ENCODE measurements around the gene KDSR. TPM values are rescaled to one million over a fixed set of nuclear protein-coding genes. Genes with fewer than 3 reads are reported as not detected.

Gene KDSR
- polyA plus RNA-seq, 3 donors: 9.6 to 38.5 (median 29.9) TPM

DNA sequence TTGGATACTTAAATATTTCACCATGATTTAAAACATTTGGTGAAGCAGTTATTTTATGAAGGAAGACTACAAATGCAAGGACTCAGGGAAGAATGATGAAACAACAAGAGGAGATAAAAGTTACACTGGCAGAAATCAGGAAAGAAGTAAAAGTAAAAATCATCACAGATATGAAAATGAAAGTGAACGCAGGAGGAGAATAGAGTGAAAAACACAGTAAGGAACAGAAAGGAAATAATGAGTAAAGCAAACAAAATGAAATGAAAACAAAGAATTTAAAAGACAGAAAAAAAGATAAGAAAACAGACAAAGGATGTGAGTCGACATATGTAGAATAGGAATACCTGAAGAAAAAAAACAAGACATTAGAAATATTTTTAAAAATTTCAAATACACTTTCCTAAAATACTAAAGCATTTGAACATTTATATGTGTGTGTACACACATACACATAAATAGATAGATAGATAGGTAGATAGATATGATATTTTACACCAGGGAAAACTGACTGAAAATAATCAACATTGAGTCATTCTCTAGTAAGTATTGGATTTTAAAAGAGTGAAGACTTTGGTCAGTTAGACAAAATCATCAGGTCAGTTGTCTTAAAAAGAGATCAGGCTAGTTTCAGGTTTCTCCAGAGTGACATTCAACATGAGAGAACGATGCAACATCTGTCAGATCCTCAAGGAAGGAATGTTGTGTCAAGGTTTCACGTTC is 12.1 kb upstream of the KDSR start:
- 86% methylated on average over 1 of the region's 4 CpGs for WGBS (ENCODE audit: insufficient coverage)
- H3K4me3 Mint-ChIP-seq: peak overlapping the region in 1 of 2 donors; percentile 64
- Histone ChIP-seq H3K9me3 (replicated peaks in 1 of 2; ENCODE audit: control insufficient read depth in 1 of 2, insufficient read depth in 1 of 2, low read length in 2 of 2) (peaks cover 7 to 8% of the 10 kb centered on the region in 2 donors), H3K4me2 (replicated peaks; ENCODE audit: extremely low read depth, low read length, poor library complexity, severe bottlenecking) (no peak overlapping the region), H3K36me3 (replicated peaks in 1 of 2; ENCODE audit: control insufficient read depth in 1 of 2, insufficient read depth in 2 of 2, low read length in 2 of 2) (no peaks in the 10 kb centered on the region), H2AFZ (ENCODE audit: insufficient read depth, low read depth, low read length, poor library complexity, severe bottlenecking) (no peak overlapping the region), H3K79me2 (ENCODE audit: insufficient read depth, low read length) (no peaks in the 10 kb centered on the region), H3K9ac (ENCODE audit: insufficient read depth, low read length, poor library complexity, severe bottlenecking) (no peak overlapping the region), H3K4me3 (replicated peaks in 1 of 3; ENCODE audit: low read depth in 2 of 3, low read length in 3 of 3) (no peak overlapping the region), H3K27me3 (ENCODE audit: control insufficient read depth in 2 of 2, insufficient read depth in 2 of 2, low read length in 2 of 2) (no peaks in the 10 kb centered on the region), H3K27ac (ENCODE audit: low read depth in 1 of 2, low read length in 2 of 2) (no peak overlapping the region), H3K4me1 (ENCODE audit: control insufficient read depth in 1 of 2, insufficient read depth in 2 of 2, low read length in 2 of 2) (peaks cover 11 to 15% of the 10 kb centered on the region in 2 donors), H4K20me1 (ENCODE audit: insufficient read depth, low read length) (no peaks in the 10 kb centered on the region)
- TF ChIP-seq, protein P1, sequence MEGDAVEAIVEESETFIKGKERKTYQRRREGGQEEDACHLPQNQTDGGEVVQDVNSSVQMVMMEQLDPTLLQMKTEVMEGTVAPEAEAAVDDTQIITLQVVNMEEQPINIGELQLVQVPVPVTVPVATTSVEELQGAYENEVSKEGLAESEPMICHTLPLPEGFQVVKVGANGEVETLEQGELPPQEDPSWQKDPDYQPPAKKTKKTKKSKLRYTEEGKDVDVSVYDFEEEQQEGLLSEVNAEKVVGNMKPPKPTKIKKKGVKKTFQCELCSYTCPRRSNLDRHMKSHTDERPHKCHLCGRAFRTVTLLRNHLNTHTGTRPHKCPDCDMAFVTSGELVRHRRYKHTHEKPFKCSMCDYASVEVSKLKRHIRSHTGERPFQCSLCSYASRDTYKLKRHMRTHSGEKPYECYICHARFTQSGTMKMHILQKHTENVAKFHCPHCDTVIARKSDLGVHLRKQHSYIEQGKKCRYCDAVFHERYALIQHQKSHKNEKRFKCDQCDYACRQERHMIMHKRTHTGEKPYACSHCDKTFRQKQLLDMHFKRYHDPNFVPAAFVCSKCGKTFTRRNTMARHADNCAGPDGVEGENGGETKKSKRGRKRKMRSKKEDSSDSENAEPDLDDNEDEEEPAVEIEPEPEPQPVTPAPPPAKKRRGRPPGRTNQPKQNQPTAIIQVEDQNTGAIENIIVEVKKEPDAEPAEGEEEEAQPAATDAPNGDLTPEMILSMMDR (IDR thresholded peaks at IDR 0.05): no peak
- H3K4me1 Mint-ChIP-seq: peaks cover 24% of the 10 kb centered on the region
- DNase-seq: no peak
- peaks cover 2 to 8% (median 7%) of the 10 kb centered on the region in 3 donors for H3K27me3 Mint-ChIP-seq (ENCODE audit: low read depth in 3 of 3)
- peaks cover 4 to 17% of the 10 kb centered on the region in 2 donors for H3K36me3 Mint-ChIP-seq
- peaks cover 7 to 16% (median 13%) of the 10 kb centered on the region in 7 donors for H3K9me3 Mint-ChIP-seq
- H3K27ac Mint-ChIP-seq: peak overlapping the region in 2 of 7 donors; percentile 31 to 46
- intact Hi-C loops (cut with micrococcal nuclease): no loop called here

DNA sequence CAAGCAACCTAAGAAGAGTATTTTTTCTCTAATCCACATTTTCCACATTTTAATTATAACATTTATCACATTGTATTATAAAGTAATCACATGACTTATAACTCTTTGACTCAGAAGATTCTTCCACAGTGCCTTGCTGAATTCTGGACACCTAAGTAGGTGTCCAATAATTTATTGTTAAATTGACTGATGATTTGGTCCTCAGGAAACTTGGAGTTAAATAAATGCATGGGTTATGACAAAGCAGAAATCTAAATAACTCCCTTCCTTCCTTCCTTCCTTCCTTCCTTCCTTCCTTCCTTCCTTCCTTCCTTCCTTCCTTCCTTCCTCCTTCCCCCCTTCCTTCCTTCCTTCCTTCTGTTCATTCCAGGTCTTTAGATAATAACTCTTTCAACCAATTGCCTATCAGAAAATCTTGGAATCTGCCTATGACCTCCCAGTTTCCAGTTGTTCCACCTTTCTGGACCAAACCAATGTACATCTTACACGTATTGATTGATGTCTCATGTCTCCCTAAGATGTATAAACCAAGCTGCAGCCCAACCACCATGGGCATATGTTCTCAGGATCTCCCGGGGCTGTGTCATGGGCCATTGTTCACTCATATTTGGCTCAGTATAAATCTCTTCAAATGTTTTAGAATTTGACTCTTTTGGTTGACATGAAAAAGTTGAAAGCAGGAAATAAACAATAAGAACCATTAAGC is 10.4 kb upstream of the KDSR start:
- H4K20me1 ChIP-seq (ENCODE audit: insufficient read depth, low read length): no peaks in the 10 kb centered on the region
- H3K79me2 ChIP-seq (ENCODE audit: insufficient read depth, low read length): no peaks in the 10 kb centered on the region
- H3K4me1 ChIP-seq (ENCODE audit: control insufficient read depth in 1 of 2, insufficient read depth in 2 of 2, low read length in 2 of 2): peaks cover 11 to 15% of the 10 kb centered on the region in 2 donors
- H3K27me3 ChIP-seq (ENCODE audit: control insufficient read depth in 2 of 2, insufficient read depth in 2 of 2, low read length in 2 of 2): no peaks in the 10 kb centered on the region
- no CpG with 5 or more reads among the region's 2 CpGs for WGBS (ENCODE audit: insufficient coverage)
- H3K4me2 ChIP-seq (replicated peaks; ENCODE audit: extremely low read depth, low read length, poor library complexity, severe bottlenecking): no peak overlapping the region
- no peak overlapping the region for H3K9ac ChIP-seq (ENCODE audit: insufficient read depth, low read length, poor library complexity, severe bottlenecking)
- Mint-ChIP-seq H3K27ac (no peak overlapping the region), H3K4me3 (no peak overlapping the region), H3K9me3 (peaks cover 0 to 9% (median 6%) of the 10 kb centered on the region in 7 donors), H3K27me3 (ENCODE audit: low read depth in 3 of 3) (peaks cover 2 to 8% (median 7%) of the 10 kb centered on the region in 3 donors), H3K4me1 (peaks cover 24% of the 10 kb centered on the region), H3K36me3 (peaks cover 0 to 2% of the 10 kb centered on the region in 2 donors)
- H3K9me3 ChIP-seq (replicated peaks in 1 of 2; ENCODE audit: control insufficient read depth in 1 of 2, insufficient read depth in 1 of 2, low read length in 2 of 2): peaks cover 0 to 3% of the 10 kb centered on the region in 2 donors
- TF ChIP-seq, protein P1 (IDR thresholded peaks at IDR 0.05): no peak
- no peak for DNase-seq
- H3K4me3 ChIP-seq (replicated peaks in 1 of 3; ENCODE audit: low read depth in 2 of 3, low read length in 3 of 3): no peak overlapping the region
- H2AFZ ChIP-seq (ENCODE audit: insufficient read depth, low read depth, low read length, poor library complexity, severe bottlenecking): no peak overlapping the region
- H3K27ac ChIP-seq (ENCODE audit: low read depth in 1 of 2, low read length in 2 of 2): no peak overlapping the region
- H3K36me3 ChIP-seq (replicated peaks in 1 of 2; ENCODE audit: control insufficient read depth in 1 of 2, insufficient read depth in 2 of 2, low read length in 2 of 2): no peaks in the 10 kb centered on the region
- intact Hi-C loops (cut with micrococcal nuclease): no loop called here

Data from CD14-positive monocyte (primary cell).